ENCODE results near the gene DNLZ.

Gene DNLZ

GRCh38 chr9:136375096-136375495 lies 11.6 kb upstream of the DNLZ start:
- no peak for DNase-seq

GRCh38 chr9:136374183-136374575 lies 10.6 kb upstream of the DNLZ start:
- DNase-seq: no peak

- no peak for DNase-seq
Measured at GRCh38 chr9:136373300-136374182, 10.0 kb upstream of the DNLZ start, which contains the start of gene CARD9. Gene CARD9, minus strand, starts transcription at chr9:136373669. Its CDS starts 1,591 bp downstream, at chr9:136372078.

GRCh38 chr9:136372561-136373299 lies 9.2 kb upstream of the DNLZ start:
- DNase-seq: no peak

GRCh38 chr9:136372006-136372405 lies 8.5 kb upstream of the DNLZ start:
- no peak for DNase-seq

- DNase-seq: no peak
Measured at GRCh38 chr9:136371533-136371880, 8.0 kb upstream of the DNLZ start.

GRCh38 chr9:136370687-136371532 lies 7.4 kb upstream of the DNLZ start:
- DNase-seq: no peak

GRCh38 chr9:136370037-136370436 lies 6.5 kb upstream of the DNLZ start:
- no peak for DNase-seq

- no peak for DNase-seq
Measured at GRCh38 chr9:136368190-136368589, 4.6 kb upstream of the DNLZ start.

- DNase-seq: no peak
Measured at GRCh38 chr9:136367296-136368145, 4.0 kb upstream of the DNLZ start.

GRCh38 chr9:136366826-136367225 lies 3.3 kb upstream of the DNLZ start:
- DNase-seq: no peak

- no peak for DNase-seq
Measured at GRCh38 chr9:136365775-136366222, 2.3 kb upstream of the DNLZ start.

- DNase-seq: no peak
Measured at GRCh38 chr9:136364942-136365774, 1.6 kb upstream of the DNLZ start.

GRCh38 chr9:136363949-136364748 lies 605 bp upstream of the DNLZ start:
- DNase-seq: no peak

- no peak for DNase-seq
Measured at GRCh38 chr9:136362450-136362784, 1.1 kb downstream of the DNLZ start.

GRCh38 chr9:136361754-136362449 lies 1.6 kb downstream of the DNLZ start:
- DNase-seq: no peak

- no peak for DNase-seq
Measured at GRCh38 chr9:136361047-136361753, 2.3 kb downstream of the DNLZ start.

- DNase-seq: no peak
Measured at GRCh38 chr9:136359774-136360718, 3.5 kb downstream of the DNLZ start.

All from effector CD4-positive, alpha-beta T cell (primary cell).